COLO668 (cell line): ENCODE data around the gene PCDHB4.
"Not testable (repeated sequence)": the region's sequence is repeated elsewhere in the genome, so short reads cannot be mapped to it uniquely, and the experiment has no call there.

ENCODE experiments used
- DNase-seq: peaks from one replicate; lab custom pipeline; 2025; ENCODE audit not compliant: unreplicated experiment; lab: John Stamatoyannopoulos, UW

PCDHB4 gene

GRCh38 chr5:141149812-141150211, 28.2 kb downstream of the PCDHB4 start, which contains the start of gene PCDHB6:
PCDHB6 (plus strand) TSS chr5:141150057; CDS start chr5:141150258, 201 bp downstream.
- DNase-seq = no peak

GRCh38 chr5:141150224-141150992, 28.8 kb downstream of the PCDHB4 start:
- DNase-seq = no peak

DNA sequence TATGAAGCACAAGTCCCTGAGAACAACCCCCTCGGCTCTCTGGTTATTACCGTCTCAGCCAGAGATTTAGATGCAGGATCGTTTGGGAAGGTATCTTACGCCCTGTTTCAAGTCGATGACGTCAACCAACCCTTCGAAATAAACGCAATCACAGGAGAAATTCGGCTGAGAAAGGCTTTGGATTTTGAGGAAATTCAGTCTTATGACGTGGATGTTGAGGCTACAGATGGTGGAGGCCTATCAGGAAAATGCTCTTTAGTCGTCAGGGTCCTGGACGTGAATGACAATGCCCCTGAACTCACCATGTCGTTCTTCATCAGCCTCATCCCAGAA, 29.3 kb downstream of the PCDHB4 start:
- DNase-seq = no peak

DNA sequence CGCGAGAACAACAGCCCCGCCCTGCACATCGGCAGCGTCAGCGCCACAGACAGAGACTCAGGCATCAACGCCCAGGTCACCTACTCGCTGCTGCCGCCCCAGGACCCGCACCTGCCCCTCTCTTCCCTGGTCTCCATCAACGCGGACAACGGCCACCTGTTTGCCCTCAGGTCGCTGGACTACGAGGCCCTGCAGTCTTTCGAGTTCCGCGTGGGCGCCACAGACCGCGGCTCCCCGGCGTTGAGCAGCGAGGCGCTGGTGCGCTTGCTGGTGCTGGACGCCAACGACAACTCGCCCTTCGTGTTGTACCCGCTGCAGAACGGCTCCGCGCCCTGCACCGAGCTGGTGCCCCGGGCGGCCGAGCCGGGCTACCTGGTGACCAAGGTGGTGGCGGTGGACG, 30.0 kb downstream of the PCDHB4 start:
- DNase-seq = not testable (repeated sequence)

GRCh38 chr5:141152096-141152495, 30.5 kb downstream of the PCDHB4 start:
- DNase-seq = not testable (repeated sequence)

DNA sequence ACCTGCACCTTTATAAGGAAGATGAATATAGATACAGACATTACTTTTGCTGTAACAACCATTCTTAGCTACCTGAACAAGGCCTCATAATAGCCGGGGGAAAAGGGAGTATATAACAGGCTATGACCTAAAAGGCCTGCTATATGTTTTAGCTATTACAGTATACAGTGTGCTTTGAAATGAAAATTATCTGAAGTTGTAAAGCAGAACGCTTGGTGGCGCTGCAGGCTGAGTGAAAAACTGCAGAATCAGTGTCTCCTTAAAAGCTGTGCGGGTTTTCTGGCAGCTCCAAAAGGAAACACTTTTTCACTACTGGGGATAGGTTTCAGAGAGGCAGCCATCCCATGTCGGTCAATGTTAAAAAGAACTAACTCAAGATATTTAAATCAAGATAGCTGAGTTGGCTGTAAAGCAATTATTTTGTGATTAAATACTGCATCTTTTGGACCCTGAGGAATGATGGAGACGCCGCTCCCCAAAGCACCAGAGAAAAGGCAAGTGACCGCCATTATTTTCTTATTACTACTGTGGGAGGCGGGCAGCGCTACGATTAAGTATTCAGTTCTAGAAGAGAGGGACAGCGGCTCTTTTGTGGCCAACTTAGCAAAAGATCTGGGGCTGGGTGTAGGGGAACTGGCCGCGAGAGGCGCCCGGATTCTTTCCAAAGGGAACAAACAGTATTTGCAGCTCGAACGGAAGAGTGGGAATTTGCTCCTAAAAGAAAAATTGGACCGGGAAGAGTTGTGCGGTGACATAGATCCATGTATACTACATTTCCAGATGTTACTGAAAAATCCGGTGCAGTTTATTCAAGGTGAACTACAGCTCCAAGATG, 34.1 kb downstream of the PCDHB4 start:
- DNase-seq = peak; percentile 7

GRCh38 chr5:141157356-141157755, 35.7 kb downstream of the PCDHB4 start:
- DNase-seq = not testable (repeated sequence)

- not testable (repeated sequence) for DNase-seq
These were observed 36.3 kb downstream of the PCDHB4 start for GRCh38 chr5:141157901-141158300.

DNA sequence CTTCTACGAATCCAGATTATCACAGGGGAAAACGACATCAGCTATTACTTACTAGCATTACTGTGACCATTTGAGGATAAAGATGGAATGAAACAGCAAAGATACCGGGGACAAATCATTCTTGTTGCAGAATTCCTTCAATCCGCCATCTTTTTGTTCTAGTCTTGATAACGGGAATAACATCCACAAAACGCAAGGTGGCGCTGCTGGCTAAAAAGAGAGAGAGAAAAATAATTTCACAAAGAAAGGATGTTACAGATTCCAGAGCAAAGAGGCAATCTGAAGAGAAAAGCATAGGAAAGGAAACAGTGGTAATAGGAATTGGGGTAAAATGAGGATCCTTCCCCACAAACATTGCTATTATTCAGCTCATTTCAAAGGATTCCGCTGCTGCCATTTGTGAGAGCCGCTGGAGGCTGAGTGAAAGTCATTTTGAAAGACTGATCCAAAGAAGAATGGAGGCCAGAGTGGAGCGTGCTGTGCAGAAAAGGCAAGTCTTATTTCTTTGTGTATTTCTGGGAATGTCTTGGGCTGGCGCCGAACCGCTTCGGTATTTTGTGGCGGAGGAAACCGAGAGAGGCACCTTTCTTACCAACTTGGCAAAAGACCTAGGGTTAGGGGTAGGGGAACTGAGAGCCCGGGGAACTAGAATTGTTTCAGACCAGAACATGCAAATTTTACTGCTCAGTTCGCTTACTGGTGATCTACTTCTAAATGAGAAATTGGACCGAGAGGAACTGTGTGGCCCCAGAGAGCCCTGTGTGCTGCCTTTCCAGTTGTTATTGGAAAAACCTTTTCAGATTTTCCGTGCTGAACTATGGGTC, 51.0 kb downstream of the PCDHB4 start, which contains the start of gene PCDHB7:
Gene PCDHB7, plus strand, starts transcription at position 264 of the 824 bp plus-strand sequence. Its CDS starts 192 bp downstream, at position 456.
- peak; percentile 18 for DNase-seq

DNA sequence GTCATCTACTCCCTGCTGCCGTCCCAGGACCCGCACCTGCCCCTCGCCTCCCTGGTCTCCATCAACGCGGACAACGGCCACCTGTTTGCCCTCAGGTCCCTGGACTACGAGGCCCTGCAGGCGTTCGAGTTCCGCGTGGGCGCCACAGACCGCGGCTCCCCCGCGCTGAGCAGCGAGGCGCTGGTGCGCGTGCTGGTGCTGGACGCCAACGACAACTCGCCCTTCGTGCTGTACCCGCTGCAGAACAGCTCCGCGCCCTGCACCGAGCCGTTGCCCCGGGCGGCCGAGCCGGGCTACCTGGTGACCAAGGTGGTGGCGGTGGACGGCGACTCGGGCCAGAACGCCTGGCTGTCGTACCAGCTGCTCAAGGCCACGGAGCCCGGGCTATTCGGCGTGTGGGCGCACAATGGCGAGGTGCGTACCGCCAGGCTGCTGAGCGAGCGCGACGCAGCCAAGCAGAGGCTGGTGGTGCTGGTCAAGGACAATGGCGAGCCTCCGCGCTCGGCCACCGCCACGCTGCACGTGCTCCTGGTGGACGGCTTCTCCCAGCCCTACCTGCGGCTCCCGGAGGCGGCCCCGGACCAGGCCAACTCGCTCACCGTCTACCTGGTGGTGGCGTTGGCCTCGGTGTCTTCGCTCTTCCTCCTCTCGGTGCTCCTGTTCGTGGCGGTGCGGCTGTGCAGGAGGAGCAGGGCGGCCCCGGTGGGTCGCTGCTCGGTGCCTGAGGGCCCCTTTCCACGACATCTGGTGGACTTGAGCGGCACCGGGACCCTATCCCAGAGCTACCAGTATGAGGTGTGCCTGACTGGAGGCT, 52.9 kb downstream of the PCDHB4 start:
- DNase-seq = not testable (repeated sequence)
